NB4 (cell line): ENCODE results near the gene GNB5.
A peak's percentile ranks its signal among the peaks of the same experiment; 100 is the strongest.

Experiments used
- DNase-seq: peaks from one replicate; pipeline ENCODE4 v3.0.0; 2010; ENCODE audit warnings: low read depth
- H3K4me3 ChIP-seq: one replicate; pipeline ENCODE4 v1.5.1; 2011; ENCODE audit warnings: mild to moderate bottlenecking, low read depth, low read length, moderate library complexity
- MYC ChIP-seq: IDR thresholded peaks from 2 replicates; pipeline ENCODE4 v1.6.1; 2011; ENCODE audit warnings: low read depth, low read length
- POLR2A ChIP-seq: IDR thresholded peaks from 2 replicates; pipeline ENCODE4 v1.6.1; 2011; ENCODE audit warnings: mild to moderate bottlenecking; ENCODE audit not compliant: insufficient read length; ENCODE audit errors: extremely low read depth
- TF ChIP-seq, protein P1 (sequence below): IDR thresholded peaks from one replicate; pipeline ENCODE4 v1.5.1; 2012; ENCODE audit warnings: low read depth, low read length
- TF ChIP-seq, protein P2 (sequence below): IDR thresholded peaks from 2 replicates; pipeline ENCODE4 v1.6.1; 2011; ENCODE audit warnings: low read depth, low read length

Gene GNB5

DNA sequence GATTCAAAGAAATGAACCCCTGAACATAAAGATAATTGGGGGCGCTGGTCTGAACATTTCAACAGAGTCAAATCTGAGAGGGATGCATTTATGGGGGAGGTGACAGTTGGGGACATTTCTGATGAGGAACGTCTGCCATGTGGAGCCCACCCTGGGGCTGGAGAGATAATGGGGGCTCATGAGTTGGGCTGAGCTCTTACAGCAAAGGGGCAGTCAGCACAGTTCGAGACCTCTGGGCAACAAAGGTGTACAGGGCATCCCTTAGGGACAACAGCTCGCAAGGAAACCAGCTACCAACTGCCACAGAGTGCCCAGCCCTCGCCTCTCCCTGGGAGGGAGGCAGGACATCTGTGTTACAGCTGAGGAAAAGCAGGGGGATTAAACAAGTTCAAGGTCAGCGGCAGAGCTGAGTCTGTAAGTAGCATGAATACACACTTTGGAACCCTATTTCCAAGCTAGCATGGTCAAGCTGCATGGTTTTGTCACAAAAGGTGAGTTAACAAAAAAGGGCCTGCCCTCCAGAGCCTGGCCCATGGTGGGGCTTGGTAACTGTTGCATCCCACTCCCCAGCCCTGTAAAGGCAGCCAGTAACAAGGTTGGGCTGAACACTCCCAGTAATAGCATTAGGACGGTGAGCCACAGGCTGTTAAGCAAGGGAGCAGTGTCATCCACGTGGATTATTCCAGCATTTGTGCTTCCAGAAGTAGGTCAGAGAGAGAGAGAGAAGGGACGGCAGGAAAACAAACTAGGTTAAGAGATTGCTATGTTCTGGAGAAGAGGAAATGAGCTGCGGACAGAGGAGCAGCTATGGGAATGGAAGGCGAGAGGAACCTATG, 4.3 kb downstream of the GNB5 start:
- no peak for TF ChIP-seq POLR2A
- TF ChIP-seq, protein P1, sequence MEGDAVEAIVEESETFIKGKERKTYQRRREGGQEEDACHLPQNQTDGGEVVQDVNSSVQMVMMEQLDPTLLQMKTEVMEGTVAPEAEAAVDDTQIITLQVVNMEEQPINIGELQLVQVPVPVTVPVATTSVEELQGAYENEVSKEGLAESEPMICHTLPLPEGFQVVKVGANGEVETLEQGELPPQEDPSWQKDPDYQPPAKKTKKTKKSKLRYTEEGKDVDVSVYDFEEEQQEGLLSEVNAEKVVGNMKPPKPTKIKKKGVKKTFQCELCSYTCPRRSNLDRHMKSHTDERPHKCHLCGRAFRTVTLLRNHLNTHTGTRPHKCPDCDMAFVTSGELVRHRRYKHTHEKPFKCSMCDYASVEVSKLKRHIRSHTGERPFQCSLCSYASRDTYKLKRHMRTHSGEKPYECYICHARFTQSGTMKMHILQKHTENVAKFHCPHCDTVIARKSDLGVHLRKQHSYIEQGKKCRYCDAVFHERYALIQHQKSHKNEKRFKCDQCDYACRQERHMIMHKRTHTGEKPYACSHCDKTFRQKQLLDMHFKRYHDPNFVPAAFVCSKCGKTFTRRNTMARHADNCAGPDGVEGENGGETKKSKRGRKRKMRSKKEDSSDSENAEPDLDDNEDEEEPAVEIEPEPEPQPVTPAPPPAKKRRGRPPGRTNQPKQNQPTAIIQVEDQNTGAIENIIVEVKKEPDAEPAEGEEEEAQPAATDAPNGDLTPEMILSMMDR = no peak
- TF ChIP-seq MYC = no peak
- TF ChIP-seq, protein P2, sequence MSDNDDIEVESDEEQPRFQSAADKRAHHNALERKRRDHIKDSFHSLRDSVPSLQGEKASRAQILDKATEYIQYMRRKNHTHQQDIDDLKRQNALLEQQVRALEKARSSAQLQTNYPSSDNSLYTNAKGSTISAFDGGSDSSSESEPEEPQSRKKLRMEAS = no peak
- no peak overlapping the region for H3K4me3 ChIP-seq
- DNase-seq = no peak

DNA sequence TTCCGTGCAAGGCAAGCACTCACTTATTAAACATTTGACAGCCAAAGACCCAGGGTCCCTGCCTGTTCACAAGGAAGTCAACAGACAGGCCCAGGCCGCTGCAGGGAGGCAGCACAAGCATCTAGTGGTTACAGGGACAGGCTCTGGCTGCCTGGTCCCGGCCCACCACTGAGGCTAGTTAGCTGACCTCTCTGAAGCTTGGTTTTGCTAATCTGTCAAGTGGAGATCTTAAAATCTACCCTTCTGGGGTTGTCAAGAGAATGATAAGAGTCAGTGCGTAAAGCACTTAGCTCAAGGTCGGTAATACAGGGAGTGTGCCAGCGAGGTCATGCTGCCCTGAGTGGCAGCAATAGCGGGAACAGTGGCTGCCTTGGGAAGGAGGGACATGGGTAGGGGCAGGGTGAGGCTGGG, 6.0 kb downstream of the GNB5 start:
- no peak for DNase-seq
- TF ChIP-seq, protein P1 = no peak
- TF ChIP-seq, protein P2 = no peak
- TF ChIP-seq POLR2A = no peak
- no peak for TF ChIP-seq MYC
- H3K4me3 ChIP-seq = no peak overlapping the region

DNA sequence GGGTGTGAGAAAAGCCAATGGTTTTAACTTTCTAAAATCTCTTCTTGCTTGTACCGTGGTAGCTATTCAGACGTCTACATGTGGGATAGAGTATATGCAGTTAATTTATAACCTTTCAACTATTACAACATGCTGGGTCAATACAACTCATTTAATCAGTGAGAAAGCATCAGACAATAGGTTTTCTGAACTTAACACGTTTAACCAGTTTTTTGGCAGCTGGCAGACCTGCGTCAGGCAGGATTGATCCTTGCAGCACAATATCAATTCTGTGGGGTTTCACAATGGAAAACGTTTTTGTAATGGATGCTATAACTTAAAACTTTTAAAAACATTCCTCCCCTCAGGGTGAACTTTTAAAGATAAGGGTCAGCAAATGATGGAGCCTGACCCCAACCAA, 6.5 kb downstream of the GNB5 start:
- TF ChIP-seq, protein P1 = no peak
- TF ChIP-seq, protein P2 = no peak
- TF ChIP-seq POLR2A (no peak), MYC (no peak)

DNA sequence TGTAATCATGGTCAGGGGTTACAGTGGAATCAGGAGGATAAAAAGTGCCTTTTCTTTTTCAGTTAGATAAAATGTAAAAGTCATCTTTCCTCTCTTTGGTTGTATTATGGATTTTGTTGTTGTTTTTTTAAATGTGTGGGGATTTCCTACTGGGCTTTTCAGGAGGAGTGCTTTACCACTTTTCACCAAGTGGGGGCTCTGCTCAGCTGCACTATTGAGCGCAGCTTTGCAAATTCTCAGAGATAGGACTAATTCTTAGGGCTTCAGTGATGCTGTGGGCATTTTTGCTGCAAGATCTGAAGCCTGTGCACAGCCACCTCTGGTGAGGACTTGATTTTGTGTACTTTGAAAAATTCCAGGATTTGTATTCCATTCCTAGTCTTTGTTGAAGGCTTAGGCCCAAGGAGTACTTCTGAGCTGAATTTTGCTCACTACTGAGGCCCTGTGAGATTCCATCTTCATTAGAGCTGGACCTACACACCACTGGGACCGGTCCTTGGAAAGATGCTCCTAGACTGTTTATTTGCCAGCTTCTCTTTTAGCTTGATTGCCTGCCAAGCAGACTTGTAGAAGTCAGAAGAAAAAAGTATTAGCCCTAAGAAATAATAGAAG, 7.5 kb downstream of the GNB5 start:
- no peak overlapping the region for H3K4me3 ChIP-seq
- DNase-seq = peak; percentile 25
- TF ChIP-seq, protein P1 = peak; percentile 43
- TF ChIP-seq MYC = no peak
- TF ChIP-seq, protein P2 = no peak

More for the DNA sequence above, 6.5 kb downstream of the GNB5 start:
- no peak for DNase-seq
- H3K4me3 ChIP-seq = no peak overlapping the region

DNA sequence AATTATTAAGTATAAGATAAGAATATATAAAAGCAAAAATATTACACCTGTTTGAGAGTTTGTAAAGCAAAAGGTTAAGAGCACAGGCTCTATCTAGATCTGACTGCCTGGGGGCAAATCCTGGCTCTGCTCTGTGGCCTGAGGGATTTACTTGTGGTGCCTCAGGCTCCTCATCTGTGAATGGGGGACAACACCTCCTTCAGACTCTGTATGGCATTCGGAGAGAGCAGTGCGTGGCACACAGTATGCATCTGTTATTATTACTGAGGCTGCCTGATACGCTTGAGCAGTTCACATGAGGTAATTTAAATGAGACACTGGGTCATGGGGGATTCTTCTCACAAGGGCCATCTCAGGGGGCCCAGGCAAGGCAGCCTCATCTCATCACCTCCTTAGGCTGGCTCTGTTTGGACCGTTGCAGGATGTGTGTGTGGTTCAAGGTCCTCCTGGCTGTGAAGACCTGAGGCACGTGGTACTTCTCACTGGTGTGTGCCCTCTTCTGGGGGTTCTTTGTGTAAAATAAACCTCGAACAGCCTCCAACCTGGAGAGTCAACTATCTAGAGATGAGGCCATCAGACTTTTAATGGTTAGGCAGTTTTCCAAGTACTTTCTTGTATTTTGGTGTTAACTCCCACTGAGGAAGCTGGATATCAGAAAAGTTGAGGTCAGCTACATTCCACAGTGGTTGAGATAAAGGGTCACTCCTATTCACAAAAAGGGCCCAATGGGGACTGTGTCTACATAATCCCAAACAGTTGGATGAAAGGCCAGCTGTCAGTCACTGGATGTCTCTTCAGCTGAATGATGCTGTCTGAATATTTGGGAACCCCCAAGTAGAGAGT, 9.0 kb downstream of the GNB5 start:
- H3K4me3 ChIP-seq = no peak overlapping the region
- TF ChIP-seq, protein P2 = no peak
- TF ChIP-seq, protein P1 = no peak
- TF ChIP-seq POLR2A = no peak
- TF ChIP-seq MYC = no peak
- DNase-seq = no peak
